ENCODE results near the gene CACNB4. TPM values are rescaled to one million over a fixed set of nuclear protein-coding genes. Genes with fewer than 3 reads are reported as not detected.

Gene CACNB4
- total RNA-seq, 1 experiment from 2014 or later: not detected

DNA sequence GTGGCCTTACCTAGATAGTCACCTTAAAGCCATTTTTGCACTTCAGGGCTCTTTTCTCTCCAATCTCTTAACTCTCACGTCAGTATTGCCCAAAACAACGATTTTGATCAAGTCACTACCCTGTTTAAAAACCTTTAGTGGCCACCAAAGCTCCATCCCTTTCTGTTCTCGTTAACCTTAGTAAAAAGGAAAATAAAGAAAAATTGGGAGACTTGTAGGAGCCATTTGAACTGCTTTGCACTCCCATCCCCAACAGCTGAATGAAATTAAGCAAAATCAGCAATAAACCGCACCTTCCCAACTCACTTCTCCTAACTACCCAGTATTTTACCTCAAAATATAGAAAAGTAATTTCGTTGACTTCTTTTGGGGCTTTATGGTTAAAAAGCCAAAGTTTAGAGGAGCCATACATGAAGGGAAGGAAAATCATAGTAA, 269.9 kb downstream of the CACNB4 start:
- Histone ChIP-seq H3K36me3 (no peaks in the 10 kb centered on the region; the same call in 1 of the 2 replicates), H3K27me3 (no peaks in the 10 kb centered on the region), H3K9me3 (no peaks in the 10 kb centered on the region), H3K4me3 (peak overlapping the region; percentile 93)
- DNase-seq: no peak

GRCh38 chr2:151828143-151828889, 270.5 kb downstream of the CACNB4 start, which contains the start of gene ARL5A:
TSS of gene ARL5A (minus strand) at chr2:151828421. CDS start at chr2:151828176, 245 bp downstream.
- H3K36me3 ChIP-seq: no peaks in the 10 kb centered on the region; the same call in none of the 2 replicates
- H3K27me3 ChIP-seq: no peaks in the 10 kb centered on the region
- H3K9me3 ChIP-seq: no peaks in the 10 kb centered on the region
- peak; percentile 90 for DNase-seq
- peak within 1 kb of the TSS; percentile 93 for H3K4me3 ChIP-seq

- Histone ChIP-seq H3K27me3 (no peaks in the 10 kb centered on the region), H3K9me3 (no peaks in the 10 kb centered on the region), H3K36me3 (no peaks in the 10 kb centered on the region; the same call in none of the 2 replicates), H3K4me3 (peak overlapping the region; percentile 93)
- peak; percentile 27 for DNase-seq
Observed at GRCh38 chr2:151827564-151828142, 271.2 kb downstream of the CACNB4 start.

GRCh38 chr2:151826737-151827157, 272.1 kb downstream of the CACNB4 start:
- no peak for DNase-seq
- Histone ChIP-seq H3K9me3 (no peaks in the 10 kb centered on the region), H3K27me3 (no peaks in the 10 kb centered on the region), H3K4me3 (peak overlapping the region; percentile 93), H3K36me3 (no peaks in the 10 kb centered on the region; the same call in none of the 2 replicates)

DNA sequence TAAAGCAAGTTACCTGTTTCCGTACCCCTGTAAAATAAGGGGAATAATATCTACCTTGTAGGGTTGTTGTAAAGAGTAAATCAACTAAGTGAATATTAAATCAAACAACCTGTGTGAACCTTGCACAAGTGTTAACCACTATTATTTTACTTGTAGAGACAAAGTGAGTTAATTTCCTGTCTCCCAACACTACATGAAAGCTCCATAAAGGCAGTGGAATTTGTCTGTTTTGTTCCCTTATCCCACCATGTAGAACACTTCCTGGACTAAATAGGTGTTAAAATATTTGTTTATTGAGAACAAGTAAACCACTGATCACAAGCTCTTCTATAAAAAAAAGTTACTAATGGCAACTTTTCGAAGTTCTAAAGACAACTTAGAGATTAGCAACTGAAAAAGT, 274.0 kb downstream of the CACNB4 start:
- Histone ChIP-seq H3K9me3 (no peaks in the 10 kb centered on the region), H3K36me3 (peaks cover 4% of the 10 kb centered on the region), H3K4me3 (no peak overlapping the region), H3K27me3 (no peaks in the 10 kb centered on the region)
- DNase-seq: no peak

DNA sequence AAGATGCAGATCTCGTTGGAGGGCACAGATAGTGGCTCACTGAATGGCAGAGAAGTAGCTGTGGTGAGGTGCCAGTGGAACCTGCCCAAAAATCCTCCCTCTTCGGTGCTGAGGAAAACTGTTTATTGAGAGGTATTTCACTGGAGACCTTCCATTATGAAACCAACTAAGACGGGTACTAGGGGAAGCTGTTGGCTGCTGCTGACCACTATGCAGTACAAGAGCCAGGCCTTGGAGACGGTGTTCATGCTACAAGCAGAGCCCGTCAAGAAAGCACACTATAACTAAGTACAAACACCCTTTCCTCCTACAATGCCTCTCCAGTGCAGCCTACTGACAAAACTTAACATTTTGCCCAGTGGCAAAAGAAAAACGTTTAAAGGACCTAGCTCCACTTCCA, 275.2 kb downstream of the CACNB4 start:
- no peak for DNase-seq
- Histone ChIP-seq H3K4me3 (no peak overlapping the region), H3K27me3 (no peaks in the 10 kb centered on the region), H3K9me3 (no peaks in the 10 kb centered on the region), H3K36me3 (peaks cover 5% of the 10 kb centered on the region)

DNA sequence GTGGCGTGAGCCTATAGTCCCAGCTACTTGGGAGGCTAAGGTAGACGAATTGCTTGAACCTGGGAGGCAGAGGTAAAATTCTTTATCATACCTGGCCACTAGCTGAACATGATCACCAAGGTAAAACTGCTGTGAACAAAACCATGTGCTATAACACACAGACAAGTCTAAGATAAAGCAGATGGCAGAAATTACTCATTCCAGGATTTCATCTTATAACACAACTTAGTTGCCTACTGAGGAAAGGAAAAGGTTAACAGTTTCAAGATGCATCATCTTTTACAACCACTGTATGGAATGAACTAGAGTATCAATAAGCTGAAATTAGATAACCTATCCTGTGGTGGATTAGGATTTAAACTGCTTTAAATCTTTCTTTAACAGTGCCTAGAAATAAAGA, 278.9 kb downstream of the CACNB4 start:
- no peak for DNase-seq
- H3K27me3 ChIP-seq: no peaks in the 10 kb centered on the region
- H3K9me3 ChIP-seq: no peaks in the 10 kb centered on the region
- peaks cover 21% of the 10 kb centered on the region for H3K36me3 ChIP-seq
- H3K4me3 ChIP-seq: no peak overlapping the region

GRCh38 chr2:151817929-151818328, 280.9 kb downstream of the CACNB4 start:
- no peak for DNase-seq
- H3K4me3 ChIP-seq: no peak overlapping the region
- H3K9me3 ChIP-seq: no peaks in the 10 kb centered on the region
- no peaks in the 10 kb centered on the region for H3K27me3 ChIP-seq
- peaks cover 38% of the 10 kb centered on the region for H3K36me3 ChIP-seq

GRCh38 chr2:151816843-151817242, 282.0 kb downstream of the CACNB4 start:
- Histone ChIP-seq H3K36me3 (peaks cover 49% of the 10 kb centered on the region), H3K4me3 (no peak overlapping the region), H3K9me3 (no peaks in the 10 kb centered on the region), H3K27me3 (no peaks in the 10 kb centered on the region)
- no peak for DNase-seq

DNA sequence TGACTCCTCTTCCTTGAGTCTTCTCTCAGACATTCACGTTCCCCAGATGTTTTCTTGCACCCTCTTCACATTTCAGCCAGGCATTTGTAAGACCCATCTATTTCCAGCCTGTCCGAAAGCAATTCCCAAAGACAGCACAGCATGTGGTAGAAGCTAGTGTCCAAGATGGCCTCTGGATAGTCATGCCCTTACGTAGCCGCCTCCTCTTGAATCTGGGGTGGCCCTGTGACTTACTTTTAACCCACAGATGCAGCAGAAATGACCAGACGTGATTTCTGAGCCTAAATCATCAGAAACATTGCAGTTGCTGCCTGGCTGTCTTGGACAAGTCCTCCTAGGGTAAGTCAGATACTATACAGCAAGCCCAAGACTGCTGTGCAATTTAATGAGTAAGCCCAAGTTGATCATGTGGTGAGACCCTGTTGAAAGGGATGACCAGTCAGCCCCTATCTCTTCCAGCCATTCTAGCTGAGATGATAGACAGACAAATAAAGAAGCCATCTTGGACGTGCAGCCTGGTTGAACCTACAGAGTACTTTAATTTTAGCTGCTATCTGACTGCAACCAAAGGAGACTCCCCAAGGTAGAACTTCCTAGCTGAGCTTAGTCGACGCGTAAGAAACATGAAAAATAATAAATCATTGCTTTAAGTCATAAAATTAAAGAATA, 282.9 kb downstream of the CACNB4 start:
- no peaks in the 10 kb centered on the region for H3K9me3 ChIP-seq
- DNase-seq: no peak
- peaks cover 52% of the 10 kb centered on the region for H3K36me3 ChIP-seq
- no peak overlapping the region for H3K4me3 ChIP-seq
- no peaks in the 10 kb centered on the region for H3K27me3 ChIP-seq

- DNase-seq: no peak
- Histone ChIP-seq H3K27me3 (no peaks in the 10 kb centered on the region), H3K36me3 (peaks cover 61% of the 10 kb centered on the region), H3K9me3 (no peaks in the 10 kb centered on the region), H3K4me3 (no peak overlapping the region)
Observed at GRCh38 chr2:151810489-151810888, 288.4 kb downstream of the CACNB4 start.

DNA sequence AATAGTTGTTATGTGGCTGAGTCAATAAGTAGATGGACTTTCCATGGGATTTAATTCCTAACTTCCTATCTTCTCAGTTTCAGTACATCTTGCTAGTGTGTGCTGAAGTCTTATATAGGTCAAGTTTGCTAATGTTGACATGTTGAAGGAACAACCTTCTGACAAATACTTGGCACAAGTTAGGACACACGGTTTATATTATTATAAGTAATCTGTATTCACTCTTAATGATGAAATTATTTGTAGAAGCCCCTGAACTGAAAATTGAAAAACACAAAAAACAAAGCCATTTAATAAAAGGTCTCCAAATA, 289.8 kb downstream of the CACNB4 start:
- Histone ChIP-seq H3K9me3 (no peaks in the 10 kb centered on the region), H3K36me3 (peaks cover 52% of the 10 kb centered on the region), H3K27me3 (no peaks in the 10 kb centered on the region), H3K4me3 (no peak overlapping the region)
- no peak for DNase-seq

DNA sequence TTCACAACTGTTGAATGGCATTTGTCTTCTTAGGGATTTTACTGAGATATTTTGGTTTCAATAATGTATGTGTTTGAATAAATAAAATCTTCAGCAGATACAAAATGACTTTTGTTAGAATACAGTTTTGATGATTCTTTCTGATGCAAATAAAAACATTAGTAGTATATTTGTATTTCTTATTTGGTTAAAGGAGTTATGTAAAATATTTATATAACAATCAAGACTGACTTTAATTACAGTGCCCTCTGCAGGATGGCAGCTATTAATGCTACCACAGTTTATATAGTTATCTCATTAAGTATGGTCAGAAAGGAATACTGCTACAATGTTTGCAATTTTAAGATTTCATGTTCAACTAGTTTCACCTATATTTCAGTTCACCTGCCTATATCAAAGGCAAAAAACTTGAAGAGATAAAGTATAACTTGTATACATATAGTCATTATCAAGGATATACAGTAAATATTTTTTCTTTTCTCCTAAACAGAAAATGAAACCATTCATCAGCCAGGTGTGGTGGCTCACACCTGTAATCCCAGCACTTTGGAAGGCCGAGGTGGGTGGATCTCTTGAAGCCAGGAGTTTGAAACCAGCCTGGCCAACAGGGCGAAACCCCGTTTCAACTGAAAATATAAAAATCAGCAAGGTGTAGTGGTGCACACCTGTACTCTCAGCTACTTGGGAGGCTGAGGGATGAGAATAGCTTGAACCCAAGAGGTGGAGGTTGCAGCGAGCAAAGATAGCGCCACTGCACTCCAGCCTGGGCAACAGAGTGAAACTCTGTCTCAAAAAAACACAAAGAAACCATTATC, 290.4 kb downstream of the CACNB4 start:
- peaks cover 46% of the 10 kb centered on the region for H3K36me3 ChIP-seq
- H3K27me3 ChIP-seq: no peaks in the 10 kb centered on the region
- H3K9me3 ChIP-seq: no peaks in the 10 kb centered on the region
- H3K4me3 ChIP-seq: no peak overlapping the region
- DNase-seq: no peak

- H3K27me3 ChIP-seq: no peaks in the 10 kb centered on the region
- no peaks in the 10 kb centered on the region for H3K9me3 ChIP-seq
- peaks cover 33% of the 10 kb centered on the region for H3K36me3 ChIP-seq
- DNase-seq: no peak
- no peak overlapping the region for H3K4me3 ChIP-seq
Observed at GRCh38 chr2:151805961-151806360, 292.9 kb downstream of the CACNB4 start.

DNA sequence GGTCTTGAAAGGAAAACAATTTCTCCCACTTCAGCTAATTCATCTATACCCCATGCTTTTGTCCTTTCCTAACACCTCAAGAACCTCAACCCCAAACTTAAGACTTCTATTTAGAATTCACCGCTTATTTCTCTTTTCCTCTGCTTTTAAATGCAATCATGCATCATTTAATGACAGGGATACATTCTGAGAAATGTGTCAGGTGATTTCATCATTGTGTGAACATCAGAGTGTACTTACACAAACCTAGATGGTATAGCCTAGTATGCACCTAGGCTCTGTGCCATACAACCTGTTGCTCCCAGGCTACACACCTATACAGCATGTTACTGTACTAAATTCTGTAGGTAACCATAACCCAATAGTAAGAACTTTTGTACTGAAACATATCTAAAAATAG, 293.5 kb downstream of the CACNB4 start:
- Histone ChIP-seq H3K4me3 (no peak overlapping the region), H3K36me3 (peaks cover 33% of the 10 kb centered on the region), H3K27me3 (no peaks in the 10 kb centered on the region), H3K9me3 (no peaks in the 10 kb centered on the region)
- DNase-seq: no peak

GRCh38 chr2:151803811-151804210, 295.0 kb downstream of the CACNB4 start:
- Histone ChIP-seq H3K36me3 (peaks cover 28% of the 10 kb centered on the region), H3K27me3 (no peaks in the 10 kb centered on the region), H3K9me3 (no peaks in the 10 kb centered on the region), H3K4me3 (no peak overlapping the region)
- DNase-seq: no peak

DNA sequence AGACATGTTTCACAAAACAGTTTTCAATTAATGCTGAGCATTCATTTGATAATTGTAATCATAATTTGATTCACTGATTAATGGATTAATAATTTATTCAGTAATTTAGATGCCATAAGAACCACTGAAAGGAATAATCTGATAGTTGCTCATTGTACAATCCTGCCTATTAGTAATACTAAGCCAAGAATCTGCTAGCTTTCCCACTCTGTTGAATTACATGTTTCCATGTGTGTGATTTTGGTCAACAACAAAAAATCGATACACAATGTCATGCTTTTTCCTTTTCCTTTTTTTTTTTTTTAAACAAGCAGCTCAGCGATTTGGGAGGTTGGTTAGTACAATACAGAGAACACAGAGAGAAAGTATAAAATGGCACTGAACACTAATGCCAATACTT, 296.5 kb downstream of the CACNB4 start:
- no peaks in the 10 kb centered on the region for H3K27me3 ChIP-seq
- no peak for DNase-seq
- H3K4me3 ChIP-seq: no peak overlapping the region
- peaks cover 29% of the 10 kb centered on the region for H3K36me3 ChIP-seq
- no peaks in the 10 kb centered on the region for H3K9me3 ChIP-seq

Data from MG63 (cell line).